Measurements from ENCODE around the gene ZNF425.
A peak's percentile ranks its signal among the peaks of the same experiment; 100 is the strongest.
"Not testable (repeated sequence)": the region's sequence is repeated elsewhere in the genome, so short reads cannot be mapped to it uniquely, and the experiment has no call there.

The ZNF425 gene

DNA sequence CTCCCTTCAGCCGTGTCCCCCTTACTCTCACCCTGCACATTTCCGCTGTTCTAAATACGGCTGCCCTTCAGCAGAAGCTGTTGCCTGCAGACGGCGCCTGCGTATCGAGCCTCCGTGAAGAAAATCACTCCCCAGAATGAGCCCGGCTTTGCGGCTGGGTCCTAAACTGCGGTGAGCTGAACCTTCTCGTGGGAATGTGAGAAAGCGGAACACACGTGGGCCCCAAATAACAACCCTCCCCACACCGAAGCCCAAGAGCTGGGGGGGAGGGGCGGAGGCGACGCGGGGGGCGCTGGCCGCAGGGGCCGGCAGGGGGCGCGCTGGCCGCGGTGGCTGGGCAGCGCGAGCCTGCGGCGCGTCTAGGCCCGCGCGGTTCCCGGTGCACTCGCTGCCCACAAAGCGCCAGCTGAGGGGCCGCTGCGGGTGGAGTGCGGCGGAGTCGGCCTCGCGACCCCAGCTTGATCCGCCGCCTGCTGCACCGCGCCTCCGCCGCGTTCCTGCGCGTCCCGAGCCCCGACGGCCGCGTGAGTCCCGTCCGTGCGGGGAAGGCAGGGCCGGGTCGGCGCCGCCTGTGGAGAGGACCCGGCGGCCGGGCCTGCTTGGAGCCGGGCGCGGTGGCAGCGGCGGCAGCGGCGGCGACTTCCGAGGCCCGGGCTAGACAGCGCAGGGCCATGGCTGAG lies 21.1 kb upstream of the ZNF425 start, which contains the start of gene ZNF398:
Gene ZNF398 (plus strand): TSS at position 382 of the 680 bp plus-strand sequence. CDS start 290 bp downstream, at position 672.
- peak; percentile 91 to 93 for DNase-seq
- peak; percentile 60 for TF ChIP-seq POLR2A (IDR thresholded peaks at IDR 0.05; ENCODE audit: low read length)
- no peak for TF ChIP-seq GATA1 (IDR thresholded peaks at IDR 0.05; ENCODE audit: low read depth, low read length)

- TF ChIP-seq GATA1 (IDR thresholded peaks at IDR 0.05; ENCODE audit: low read depth, low read length) (no peak), POLR2A (IDR thresholded peaks at IDR 0.05; ENCODE audit: low read length) (no peak)
- DNase-seq = peak; percentile 55 to 59
Measured at GRCh38 chr7:149145031-149145845, 19.1 kb upstream of the ZNF425 start.

DNA sequence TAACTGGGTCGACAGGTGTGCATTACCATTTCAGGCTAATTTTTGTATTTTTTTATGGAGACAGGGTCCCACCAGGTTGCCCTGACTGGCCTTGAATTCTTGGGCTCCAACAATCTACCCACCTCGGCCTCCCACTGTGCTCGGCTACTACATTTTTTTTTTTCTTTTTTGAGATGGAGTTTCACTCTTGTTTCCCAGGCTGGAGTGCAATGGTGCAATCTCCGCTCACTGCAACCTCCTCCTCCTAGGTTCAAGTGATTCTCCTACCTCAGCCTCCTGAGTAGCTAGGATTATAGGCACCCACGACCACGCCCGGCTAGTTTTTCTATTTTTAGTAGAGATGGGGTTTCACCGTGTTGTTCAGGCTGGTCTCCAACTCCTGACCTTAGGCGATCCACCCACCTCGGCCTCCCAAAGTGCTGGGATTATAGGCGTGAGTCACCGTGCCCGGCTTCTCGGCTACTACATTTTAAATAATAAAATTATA lies 18.4 kb upstream of the ZNF425 start:
- not testable (repeated sequence) for DNase-seq

DNA sequence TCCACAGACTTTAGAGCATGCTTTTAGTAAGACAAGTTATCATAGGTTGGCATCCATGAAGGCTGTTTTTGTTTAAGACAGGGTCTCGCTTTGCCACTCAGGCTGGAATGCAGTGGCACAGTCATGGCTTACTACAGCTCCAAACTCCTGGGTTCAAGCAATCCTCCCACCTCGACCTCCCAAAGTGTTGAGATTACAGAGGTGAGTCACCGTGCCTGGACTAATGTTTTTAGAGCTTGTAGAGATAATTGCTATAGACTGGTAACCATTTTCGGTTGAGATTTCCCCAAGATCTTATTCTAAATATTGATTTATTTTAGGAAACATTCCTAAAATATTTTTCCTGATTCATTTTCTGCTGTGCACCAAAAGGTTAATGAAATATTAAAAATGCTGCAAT lies 15.8 kb upstream of the ZNF425 start:
- no peak for TF ChIP-seq POLR2A (IDR thresholded peaks at IDR 0.05; ENCODE audit: low read length)
- no peak for TF ChIP-seq GATA1 (IDR thresholded peaks at IDR 0.05; ENCODE audit: low read depth, low read length)
- no peak for DNase-seq

DNA sequence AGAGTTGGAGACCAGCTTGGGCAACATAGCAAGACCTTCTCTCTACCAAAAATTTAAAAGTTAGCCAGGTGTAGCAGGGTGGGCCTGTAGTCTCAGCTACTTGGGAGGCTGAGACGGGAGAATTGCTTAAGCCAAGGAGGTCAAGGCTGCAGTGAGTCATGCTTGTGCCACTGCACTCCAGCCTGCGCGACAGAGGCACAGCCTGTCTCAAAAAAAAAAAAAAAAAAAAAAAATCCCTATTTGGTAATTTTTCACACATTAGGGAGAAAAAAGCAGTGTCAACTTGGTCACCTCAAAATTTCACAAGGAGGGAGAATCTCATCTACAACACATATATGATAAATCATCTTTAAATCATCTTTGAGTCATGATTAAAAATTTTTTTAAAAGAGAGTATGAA lies 14.7 kb upstream of the ZNF425 start:
- TF ChIP-seq GATA1 (IDR thresholded peaks at IDR 0.05; ENCODE audit: low read depth, low read length) (no peak), POLR2A (IDR thresholded peaks at IDR 0.05; ENCODE audit: low read length) (no peak)
- no peak for DNase-seq

DNA sequence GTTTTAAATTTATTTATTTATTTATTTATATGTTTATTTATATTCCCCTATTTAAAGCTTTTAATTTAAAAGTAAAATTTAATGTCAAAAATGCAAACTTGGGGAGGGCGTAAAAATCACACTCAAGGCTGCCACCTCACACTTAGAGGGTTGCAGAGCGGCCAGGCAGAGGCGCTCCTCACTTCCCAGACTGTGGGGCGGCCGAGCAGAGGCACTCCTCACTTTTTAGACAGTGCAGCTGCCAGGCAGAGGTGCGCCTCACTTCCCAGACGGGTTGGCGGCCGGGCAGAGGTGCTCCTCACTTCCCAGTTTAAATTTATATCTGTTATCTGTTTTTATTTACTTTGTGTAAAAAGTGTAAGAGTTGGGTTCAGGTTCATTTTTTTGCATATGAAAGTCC lies 10.0 kb upstream of the ZNF425 start:
- DNase-seq = no peak
- TF ChIP-seq GATA1 (IDR thresholded peaks at IDR 0.05; ENCODE audit: low read depth, low read length) (no peak), POLR2A (IDR thresholded peaks at IDR 0.05; ENCODE audit: low read length) (no peak)

DNA sequence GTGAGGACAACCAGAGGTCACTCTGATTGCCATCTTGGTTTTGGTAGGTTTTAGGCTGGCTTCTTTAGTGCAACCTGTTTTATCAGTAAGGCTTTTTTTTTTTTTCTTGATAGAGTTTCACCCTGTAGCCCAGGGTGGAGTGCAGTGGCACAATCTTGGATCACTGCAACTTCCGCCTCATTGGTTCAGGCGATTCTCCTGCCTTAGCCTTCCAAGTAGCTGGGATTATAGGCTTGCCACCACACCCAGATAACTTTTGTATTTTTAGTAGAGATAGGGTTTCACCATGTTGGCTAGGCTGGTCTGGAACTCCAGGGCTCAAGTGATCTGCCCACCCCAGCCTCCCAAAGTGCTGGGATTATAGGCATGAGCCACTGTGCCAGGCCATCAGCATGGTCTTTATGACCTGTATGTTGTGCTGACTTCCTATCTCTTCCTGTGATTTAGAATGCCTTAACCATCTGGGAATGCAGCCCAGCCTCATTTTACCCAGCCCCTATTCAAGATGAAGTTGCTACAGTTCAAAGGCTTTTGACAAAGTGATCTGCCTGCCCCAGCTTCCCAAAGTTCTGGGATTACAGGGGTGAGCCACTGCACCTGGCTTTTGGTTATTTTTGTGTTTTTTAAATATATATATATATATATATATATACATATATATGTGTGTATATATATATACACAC lies 7.0 kb upstream of the ZNF425 start:
- no peak for TF ChIP-seq POLR2A (IDR thresholded peaks at IDR 0.05; ENCODE audit: low read length)
- TF ChIP-seq GATA1 (IDR thresholded peaks at IDR 0.05; ENCODE audit: low read depth, low read length) = no peak
- DNase-seq = peak in 1 of 2 experiments; percentile 40

GRCh38 chr7:149130572-149131198 lies 4.6 kb upstream of the ZNF425 start:
- DNase-seq = peak; percentile 11 to 16
- no peak for TF ChIP-seq GATA1 (IDR thresholded peaks at IDR 0.05; ENCODE audit: low read depth, low read length)
- no peak for TF ChIP-seq POLR2A (IDR thresholded peaks at IDR 0.05; ENCODE audit: low read length)

GRCh38 chr7:149126662-149127266 lies 640 bp upstream of the ZNF425 start:
- TF ChIP-seq POLR2A (IDR thresholded peaks at IDR 0.05; ENCODE audit: low read length) = peak; percentile 47
- TF ChIP-seq GATA1 (IDR thresholded peaks at IDR 0.05; ENCODE audit: low read depth, low read length) = no peak
- peak; percentile 70 to 76 for DNase-seq

GRCh38 chr7:149125189-149125862 lies 798 bp downstream of the ZNF425 start:
- DNase-seq = peak in 1 of 2 experiments; percentile 52
- TF ChIP-seq GATA1 (IDR thresholded peaks at IDR 0.05; ENCODE audit: low read depth, low read length) (no peak), POLR2A (IDR thresholded peaks at IDR 0.05; ENCODE audit: low read length) (no peak)

DNA sequence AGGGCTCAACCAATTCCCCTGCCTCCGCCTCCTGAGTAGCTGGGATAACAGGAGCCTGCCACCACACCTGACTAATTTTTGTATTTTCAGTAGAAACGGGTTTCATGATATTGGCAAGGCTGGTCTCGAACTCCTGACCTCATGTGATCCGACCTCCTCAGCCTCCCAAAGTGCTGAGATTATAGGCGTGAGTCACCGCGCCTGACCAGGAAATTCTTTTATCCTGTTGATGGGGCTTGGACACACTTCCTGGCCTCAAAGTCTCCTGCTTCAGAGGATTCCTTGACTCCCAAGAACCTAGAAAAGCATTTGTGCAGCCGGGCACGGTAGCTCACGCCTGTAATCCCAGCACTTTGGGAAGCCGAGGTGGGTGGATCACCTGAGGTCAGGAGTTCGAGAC lies 16.2 kb downstream of the ZNF425 start:
- TF ChIP-seq GATA1 (IDR thresholded peaks at IDR 0.05; ENCODE audit: low read depth, low read length) (no peak), POLR2A (IDR thresholded peaks at IDR 0.05; ENCODE audit: low read length) (no peak)
- DNase-seq = no peak

- no peak for DNase-seq
Measured at GRCh38 chr7:149104749-149105148, 21.4 kb downstream of the ZNF425 start.

DNA sequence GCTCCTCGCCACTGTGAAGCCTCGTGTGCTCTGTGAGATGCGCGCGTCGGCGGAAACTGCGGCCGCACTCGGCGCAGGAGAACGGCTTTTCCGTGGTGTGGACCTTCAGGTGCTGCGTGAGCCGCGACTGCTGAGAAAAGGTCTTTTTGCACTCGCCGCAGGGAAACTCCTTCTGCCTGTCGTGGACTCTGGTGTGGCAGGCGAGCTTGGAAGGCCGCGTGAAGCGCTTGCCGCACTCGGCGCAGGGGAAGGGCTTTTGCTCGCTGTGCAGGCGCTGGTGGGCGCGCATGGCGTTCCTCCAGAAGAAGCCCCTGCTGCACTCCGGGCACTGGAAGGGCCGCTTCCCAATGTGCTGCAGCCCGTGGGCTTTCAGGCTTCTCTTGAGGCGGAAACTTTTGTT lies 21.9 kb downstream of the ZNF425 start:
- TF ChIP-seq POLR2A (IDR thresholded peaks at IDR 0.05; ENCODE audit: low read length) (no peak), GATA1 (IDR thresholded peaks at IDR 0.05; ENCODE audit: low read depth, low read length) (no peak)
- DNase-seq = no peak

More at GRCh38 chr7:149104749-149105148, 21.4 kb downstream of the ZNF425 start:
- TF ChIP-seq GATA1 (IDR thresholded peaks at IDR 0.05; ENCODE audit: low read depth, low read length) (no peak), POLR2A (IDR thresholded peaks at IDR 0.05; ENCODE audit: low read length) (no peak)
